Smooth muscle cell of the brain vasculature (primary cell): ENCODE data around the gene TACC2.

Experiments
- DNase-seq: peaks from one replicate; pipeline ENCODE4 v3.0.0-alpha.2; 2012; ENCODE audit warnings: low read depth, low spot score

The TACC2 gene

DNA sequence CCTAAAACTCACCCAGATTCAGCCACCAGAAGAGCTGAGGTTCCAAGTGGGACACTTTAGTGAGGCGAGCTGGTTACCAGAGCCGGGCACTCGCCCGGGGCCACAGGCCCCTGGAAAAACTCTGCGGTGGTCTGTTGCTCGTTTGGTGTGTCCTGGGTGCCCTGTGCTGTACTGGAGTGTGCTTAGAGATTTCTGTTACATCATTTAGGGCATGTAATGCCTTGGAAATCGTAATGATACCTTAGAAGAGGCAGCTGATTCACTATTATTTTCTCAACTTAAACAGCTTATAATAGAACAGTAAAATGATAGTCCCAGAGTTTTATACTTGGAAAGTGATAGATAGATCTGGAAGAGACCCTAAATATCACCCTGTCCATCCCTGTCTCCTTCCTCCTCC is 233.7 kb downstream of the TACC2 start:
- no peak for DNase-seq

DNA sequence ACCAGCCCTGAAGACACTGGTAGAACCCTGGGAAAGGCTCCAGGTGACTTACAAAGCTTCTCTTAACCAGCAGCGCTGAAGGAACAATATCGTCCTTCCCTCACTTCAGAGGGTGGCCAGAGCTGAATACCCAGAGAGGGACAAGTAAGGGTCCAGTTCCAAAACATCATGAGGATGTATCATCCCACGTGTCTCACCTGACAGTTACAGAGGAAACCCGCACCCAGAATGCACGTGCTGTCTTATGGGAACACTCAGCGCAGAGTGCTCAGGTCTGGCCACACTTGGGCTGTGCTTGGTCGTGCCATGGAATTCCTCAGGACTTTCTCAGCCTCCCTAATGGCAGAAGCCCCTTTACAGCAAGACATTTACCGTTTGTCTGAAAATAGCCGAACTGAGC is 235.2 kb downstream of the TACC2 start:
- DNase-seq: no peak

DNA sequence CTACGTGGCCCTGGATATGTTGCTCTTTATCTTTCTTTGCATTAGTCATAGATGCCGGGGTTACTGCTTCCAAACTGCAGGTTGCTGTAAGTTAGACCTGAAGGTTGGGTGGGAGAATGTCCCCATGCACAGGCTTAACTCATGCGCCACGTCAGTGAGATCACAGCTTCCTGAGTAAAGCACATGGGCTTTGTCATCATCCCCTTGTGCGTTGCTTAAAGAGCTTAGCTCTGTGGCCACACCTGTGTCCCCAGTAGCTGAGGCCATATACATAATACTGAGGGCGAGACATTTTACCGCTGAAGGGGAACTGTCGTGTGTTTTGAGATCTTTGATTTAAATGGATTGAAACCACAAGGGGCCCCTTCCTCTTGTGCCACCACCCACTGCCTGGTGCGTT is 236.4 kb downstream of the TACC2 start:
- no peak for DNase-seq

DNA sequence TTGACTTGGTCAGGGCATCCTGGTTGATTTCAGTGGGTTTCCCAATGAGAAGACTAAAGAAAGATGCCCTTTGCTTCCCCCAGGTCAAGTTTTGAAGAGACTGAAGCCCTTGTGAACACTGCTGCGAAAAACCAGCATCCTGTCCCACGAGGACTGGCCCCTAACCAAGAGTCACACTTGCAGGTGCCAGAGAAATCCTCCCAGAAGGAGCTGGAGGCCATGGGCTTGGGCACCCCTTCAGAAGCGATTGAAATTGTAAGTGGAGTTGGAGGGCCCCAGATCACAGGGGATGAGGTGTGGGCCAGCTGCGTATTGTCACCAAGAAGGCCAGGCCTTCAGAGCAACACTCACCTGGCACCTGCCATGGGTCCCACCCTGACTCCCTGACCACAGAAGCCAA is 238.8 kb downstream of the TACC2 start:
- DNase-seq: no peak

DNA sequence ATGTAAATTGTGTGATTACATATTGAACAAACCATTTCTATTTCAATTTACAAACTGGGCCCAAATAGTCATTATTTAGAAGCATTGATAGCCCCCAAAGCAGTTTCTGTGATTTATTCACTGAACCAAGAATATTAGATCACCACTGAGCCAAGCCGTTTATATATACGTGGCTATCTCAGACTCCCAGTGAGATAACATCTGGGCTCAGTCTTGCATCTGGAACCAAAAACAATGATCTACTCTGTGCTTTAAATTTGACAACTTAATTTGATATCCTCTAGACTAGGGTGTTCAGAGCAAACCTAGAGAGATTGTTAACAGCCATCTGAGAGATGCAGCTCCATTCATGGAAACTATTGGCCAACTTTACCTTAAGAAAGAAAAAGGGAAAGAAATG is 240.7 kb downstream of the TACC2 start:
- no peak for DNase-seq

DNA sequence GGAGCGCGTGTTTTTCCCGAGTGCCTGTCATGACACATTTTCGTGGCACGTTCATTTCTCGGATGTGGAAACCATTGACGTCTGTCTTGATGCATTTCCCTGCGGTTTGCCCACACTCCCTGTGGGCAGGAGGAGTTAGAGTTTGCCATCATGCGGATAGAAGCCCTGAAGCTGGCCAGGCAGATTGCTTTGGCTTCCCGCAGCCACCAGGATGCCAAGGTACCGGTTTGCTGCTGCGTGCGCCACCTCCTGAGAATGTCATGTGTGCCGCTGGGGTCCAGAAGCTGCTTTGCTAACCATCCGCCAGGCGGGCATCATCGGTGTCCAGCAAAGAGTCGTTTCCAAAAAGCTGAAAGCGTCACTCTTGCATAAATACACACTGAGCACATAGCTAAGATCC is 241.3 kb downstream of the TACC2 start:
- DNase-seq: no peak

DNA sequence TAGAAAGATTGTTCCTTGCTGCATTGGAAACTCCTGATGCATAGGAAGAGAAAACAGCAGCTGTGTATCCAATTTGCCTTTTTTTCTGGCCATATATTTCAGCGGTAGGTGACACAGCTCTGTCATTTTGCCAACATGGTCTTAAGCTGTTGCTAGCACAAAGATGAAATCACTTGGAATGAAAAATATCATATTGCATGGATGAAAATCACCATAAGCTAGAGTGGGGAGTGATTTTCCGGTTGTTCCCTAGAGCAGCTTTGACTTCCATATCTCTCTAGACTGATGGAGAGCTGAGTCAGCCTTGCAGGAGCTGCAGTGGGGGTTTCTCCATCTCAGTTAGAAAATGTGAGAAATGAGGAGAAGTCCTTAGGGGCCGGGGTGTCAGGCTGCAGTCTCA is 243.8 kb downstream of the TACC2 start:
- peak; percentile 28 for DNase-seq

DNA sequence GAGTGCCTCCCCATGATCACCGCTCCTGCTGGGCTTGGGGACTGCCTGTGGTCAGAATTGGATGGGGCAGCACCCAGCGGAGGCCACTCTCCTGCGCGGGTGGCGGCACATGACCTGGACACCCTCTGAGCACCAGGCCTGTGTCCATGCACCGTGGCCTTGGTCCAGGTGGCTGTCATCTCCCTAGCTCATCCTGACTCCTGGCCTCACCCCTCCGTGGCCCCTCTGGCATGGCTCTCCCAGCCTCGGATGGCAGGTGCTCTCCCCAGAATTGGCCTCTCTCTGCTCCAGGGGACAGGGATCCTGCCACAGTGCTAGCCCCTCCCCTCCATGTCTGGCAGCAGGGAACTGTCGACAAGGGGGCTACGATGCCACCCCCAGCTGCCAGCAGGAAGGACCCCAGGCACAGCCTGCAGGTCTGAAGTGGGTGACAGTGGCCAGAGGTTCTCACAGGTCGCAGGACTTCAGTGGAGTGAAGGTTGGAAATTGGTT is 244.9 kb downstream of the TACC2 start:
- no peak for DNase-seq

DNA sequence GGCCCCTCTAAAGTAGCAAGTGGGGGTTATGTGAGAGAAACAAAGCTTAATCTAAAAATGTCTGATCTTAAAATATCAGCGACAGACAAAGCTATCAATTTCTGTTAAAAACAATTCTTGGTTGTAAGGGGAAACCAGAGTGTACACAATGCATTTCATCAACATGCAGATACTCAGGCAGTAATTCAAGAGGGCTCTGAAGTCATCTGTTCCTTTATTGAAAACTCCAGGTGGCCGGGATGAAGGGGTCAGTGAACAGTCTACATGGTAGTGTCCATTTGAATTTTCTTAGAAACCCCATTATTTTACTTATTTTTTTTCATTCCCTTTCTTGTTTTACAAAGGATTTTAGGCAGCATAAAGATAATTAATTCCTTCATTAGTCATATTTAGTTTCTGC is 245.5 kb downstream of the TACC2 start:
- no peak for DNase-seq

DNA sequence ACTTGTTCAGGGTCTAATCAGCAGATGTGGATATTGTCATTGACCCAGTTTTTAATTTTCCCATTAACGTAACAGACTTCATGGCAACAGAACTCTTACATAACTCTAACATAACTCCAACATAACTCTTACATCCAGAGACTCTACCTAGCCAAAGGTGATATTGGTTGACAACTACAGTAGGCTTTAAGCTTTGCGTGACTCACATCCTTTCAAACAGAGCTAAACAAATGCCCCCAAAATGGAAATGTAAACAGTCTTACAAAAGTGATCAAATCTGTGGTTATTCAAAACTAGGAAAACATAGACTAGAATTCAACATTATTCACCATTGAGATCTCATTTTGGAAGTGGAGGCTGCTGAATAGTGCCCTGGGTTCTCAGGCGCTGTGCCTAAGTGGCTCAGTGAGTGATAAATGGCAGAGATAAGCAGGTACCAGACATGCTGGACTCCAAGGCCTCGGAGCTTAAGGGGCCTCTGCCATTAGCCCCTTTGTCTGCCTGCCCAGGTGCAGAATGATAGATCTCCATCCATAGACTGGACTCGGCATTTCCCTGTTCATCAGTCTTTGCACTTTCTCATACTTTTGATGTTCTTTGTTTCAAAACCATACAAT is 247.8 kb downstream of the TACC2 start:
- DNase-seq: no peak

DNA sequence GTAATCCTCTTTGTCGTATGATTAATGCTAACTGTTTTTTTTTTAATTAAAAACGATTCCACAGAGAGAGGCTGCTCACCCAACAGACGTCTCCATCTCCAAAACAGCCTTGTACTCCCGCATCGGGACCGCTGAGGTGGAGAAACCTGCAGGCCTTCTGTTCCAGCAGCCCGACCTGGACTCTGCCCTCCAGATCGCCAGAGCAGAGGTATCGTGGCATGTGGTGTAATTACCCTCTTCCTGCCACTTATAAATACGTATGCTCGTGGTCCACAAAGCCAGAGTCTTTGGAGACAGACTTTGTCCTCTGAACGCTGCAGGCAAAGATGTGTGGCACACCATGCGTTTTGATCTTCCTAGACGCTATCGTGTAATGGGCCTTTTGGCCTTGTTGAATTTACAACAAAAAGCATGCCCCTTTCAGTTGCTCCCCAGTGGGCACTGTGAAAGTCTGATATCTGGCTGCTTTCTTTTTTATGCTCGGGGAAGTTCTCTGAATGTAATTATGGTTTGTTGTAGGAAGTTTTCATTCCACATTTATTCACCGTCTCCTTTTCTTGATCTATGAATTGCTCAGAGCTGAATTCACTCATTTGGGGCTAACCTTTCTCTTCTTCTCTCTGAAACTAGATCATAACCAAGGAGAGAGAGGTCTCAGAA is 248.5 kb downstream of the TACC2 start:
- no peak for DNase-seq

DNA sequence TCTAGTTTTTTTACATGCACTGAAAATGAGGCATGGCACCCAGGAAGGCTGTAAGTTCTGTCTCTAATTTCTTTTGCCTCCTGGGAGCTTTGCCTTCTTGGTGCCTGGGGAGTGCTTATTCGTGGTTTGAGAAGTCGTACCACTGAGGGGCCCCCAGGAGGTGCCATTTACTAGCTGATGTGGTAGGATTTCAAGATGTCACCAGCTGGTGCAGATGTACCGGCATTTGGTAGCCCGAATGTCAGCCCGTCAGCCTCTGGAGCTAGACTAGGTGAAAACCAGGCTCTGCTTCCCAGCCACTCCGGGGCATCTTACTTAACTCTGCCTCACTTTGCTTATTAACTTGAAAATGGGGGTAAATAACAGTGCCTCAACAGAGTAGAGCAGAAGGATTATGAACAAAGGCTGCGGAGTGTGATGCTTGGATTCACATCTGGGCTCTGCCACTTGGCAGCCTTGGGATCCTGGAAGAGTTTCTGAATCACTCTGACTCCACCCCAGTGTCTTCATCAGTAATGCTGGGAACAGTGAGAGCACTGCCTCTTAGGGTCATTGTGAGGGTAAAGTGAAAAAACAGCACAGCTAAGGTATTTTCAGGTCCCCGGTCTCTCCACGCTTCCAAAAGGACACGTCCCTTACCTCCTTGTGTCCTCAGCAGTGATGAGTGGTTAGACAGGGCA is 250.8 kb downstream of the TACC2 start:
- DNase-seq: no peak

DNA sequence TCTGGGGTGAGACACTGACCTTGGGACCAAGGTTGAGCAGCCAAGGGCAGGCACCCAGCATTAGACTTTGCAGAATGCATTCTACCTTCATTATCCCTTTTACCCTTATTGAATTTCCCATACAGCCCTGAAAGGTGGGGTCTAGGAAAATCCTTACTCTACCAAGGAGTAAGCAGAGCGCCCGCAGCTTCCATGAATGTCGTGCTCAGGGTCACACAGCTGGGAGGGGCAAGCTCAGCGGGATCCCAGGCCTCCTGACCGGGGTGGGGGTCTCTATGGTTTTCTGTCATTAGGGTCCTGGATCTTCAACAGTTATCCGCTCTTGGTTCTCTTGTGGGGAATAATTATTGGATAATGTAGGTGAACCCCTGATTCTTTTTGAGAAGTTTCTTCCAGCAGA is 251.4 kb downstream of the TACC2 start:
- no peak for DNase-seq

DNA sequence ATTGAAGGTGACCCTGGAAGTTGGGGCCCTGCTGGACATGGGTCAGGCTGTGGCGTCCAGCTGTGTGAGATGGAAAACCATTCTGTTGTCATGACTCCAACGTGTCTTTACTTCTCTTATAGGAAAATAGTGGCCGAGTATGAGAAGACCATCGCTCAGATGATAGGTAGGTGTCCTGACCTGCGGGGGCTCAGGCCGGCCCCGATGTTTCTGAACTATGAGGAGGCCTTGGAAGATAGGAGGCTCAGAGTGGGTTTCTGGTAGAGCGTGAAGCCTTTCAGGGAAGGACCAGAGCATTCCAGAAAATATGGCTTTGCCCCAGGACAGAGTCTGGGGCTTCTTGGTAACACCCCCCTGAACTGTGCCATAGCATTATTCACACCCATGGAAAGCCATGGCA is 252.9 kb downstream of the TACC2 start:
- no peak for DNase-seq

DNA sequence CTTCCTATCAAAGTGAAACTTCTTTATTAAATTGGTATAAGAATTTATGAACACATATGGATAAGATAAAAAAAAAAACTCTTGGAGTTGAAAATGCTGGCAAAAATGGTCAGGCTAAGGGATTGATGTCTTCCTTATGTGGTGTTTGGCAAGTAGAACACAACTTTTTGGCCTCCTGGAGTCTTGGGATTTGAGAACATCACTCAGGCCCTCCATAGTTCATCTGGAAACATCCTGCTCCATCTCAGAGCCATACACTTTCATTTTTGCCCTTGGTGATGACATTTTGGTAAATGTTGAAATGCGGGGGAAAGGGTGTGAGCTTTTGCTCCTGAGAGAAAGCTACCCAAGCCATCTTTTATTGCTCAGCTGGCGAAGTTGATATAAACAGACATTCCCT is 254.6 kb downstream of the TACC2 start:
- DNase-seq: no peak

DNA sequence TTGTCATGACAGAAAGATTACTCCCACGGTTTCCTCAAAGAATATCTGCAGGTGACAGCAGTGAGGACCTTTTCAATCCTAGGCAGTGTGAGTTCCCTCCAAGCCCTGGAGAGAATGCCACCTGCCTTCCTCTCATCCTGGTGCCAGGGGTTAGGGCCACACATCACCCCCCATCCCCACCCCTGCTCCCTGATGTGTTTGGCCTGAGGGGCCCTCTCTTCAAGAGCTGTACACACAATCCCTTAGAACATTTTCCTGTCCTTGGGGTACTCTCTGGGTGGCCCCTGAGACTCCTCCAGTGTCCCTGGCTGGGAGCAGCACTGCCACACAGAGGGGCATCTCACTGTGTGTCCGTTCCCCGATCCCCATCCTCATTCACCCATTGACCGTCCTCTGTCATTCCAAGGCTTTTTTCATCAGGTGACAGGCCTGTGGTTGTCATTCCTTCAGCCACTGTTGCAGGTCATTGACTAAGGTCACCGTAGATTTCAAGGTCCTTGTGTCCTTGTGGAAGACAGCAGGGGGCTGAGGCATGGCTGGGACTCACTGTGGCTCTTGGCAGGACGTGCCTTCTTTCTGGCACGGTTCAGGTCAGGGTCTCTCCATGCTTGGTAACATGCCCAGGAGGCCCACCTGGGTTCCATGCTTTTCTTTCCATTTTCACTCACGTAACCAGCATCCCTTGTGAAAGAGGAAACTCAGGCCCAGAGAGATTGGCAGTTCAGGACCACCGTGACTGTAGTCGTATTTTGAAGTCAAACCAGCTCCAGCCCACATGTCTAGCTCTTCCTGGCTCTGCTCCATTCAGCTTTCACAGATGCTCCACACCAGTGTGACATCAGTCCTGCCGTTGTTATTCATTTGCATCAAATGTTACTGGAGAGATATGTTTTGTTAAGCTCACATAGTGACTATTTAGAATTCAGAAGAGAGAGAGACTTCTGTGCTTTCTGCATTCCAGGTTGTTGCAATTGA is 255.3 kb downstream of the TACC2 start:
- DNase-seq: no peak

DNA sequence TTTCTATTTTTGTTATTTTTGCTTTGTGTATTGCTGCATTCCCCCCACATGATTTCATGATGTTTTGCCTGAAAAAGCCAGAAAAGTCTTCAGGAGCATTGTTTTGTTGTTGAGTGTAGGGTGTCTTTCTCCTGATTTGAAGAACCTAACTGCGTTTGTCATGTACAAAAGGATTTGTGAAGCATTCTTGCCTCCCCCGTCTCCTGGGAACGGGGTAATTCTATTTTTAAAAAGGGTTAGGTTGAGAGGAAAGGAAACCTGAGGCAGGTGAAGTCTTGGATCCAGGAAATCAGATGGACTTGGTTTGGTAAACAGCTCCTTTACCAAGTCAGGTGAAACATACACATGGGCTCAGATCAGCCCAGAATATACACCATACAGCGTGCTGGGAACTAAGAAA is 256.2 kb downstream of the TACC2 start:
- DNase-seq: no peak

DNA sequence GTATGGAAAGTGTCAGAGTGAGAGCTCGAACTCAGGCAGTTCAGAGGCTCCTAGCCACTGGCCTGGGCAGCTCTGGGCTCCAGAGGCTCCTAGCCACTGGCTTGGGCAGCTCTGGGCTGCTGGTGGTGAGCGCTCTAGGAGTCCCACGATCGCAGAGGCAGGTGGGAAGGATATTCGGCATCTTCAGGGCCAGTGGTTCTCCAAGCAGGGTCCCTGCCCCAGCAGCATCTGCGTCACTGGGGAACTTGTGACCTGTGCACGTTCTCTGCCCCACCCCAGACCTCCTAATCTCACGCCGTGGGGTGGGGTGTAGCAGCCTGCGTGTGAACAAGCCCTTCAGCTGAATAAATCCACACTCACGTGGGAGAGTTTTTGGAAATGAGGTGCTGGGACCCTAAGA is 256.9 kb downstream of the TACC2 start:
- DNase-seq: no peak

DNA sequence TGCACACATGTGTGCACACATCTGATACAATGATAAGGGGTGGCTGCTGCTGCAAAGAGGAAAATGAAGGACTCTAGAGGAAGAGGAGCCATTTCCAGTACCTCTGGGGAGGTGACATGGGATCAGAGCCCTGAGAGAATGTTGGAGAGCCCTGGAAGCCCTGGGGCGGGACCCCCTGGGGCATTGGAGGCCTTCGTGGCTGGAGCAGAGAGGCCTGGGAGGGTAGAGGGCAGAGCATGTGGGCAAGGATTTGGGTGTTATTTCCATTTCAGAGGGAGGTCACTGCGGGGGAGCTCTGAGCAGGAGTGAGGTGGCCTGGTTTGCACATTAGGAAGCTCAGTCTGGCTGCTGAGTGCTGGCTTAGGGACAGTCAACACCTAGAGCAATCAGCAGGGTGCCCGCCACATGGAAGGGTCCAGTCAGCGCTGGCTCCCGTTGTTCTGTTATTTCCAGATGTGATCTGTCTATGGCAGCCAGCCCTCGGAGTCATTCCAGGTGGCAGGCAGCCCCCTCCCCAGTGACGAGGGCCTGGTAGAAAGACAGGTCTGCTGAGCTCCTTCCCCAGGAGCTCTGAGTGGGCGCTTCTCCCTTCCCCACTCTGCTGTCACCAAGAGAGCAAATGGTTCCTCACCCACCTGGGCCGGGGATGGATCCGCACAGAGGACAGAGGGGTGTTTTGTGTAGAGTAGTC is 258.0 kb downstream of the TACC2 start:
- DNase-seq: no peak

DNA sequence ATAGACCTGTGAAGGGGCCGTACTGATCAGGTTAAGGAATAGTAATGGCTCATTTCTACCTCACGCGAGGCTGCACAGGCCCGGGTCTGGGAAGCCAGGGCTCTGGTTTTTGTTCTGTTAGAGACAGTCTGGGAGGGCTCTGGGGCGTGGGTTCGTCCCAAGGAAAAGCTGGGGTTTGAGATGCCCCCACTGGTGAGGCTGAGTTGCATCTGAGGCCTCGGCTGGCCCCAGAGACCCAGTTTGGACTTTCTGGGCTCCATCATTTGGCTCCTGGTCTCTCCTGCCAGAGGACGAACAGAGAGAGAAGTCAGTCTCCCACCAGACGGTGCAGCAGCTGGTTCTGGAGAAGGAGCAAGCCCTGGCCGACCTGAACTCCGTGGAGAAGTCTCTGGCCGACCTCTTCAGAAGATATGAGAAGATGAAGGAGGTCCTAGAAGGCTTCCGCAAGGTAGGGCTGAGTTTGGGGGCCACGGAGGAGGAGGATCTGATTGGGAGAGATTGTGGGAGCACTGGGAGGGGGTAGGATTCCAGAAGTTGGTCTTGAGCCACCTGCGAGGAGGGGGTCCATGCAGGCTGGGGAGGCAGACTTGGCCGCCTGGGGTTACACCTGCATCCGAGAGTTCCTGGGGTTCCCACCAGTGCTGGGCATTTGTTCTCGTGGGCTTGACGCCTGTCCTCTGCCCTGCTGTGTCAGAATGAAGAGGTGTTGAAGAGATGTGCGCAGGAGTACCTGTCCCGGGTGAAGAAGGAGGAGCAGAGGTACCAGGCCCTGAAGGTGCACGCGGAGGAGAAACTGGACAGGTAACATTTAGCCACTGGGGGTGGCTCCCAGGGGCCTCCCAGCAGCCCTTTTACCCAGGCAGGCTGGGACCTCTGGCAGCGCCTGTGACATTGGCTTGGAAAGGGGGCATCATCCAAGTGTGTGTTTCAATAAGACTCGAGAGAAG is 259.7 kb downstream of the TACC2 start:
- no peak for DNase-seq
